Progenitor cell of endocrine pancreas (in vitro differentiated cells): Measurements from ENCODE around the gene SLC26A3. TPM values are rescaled to one million over a fixed set of nuclear protein-coding genes. Genes with fewer than 3 reads are reported as not detected.

Experiments
- DNase-seq: peaks from one replicate; pipeline ENCODE4 v3.0.0; 2021; ENCODE audit warnings: low spot score; ENCODE audit not compliant: unreplicated experiment
- H3K27ac Mint-ChIP-seq: 2 replicates; pipeline ENCODE4 v1.8.0; 2021; ENCODE audit warnings: mild to moderate bottlenecking, moderate library complexity, mixed read lengths
- H3K27me3 Mint-ChIP-seq: 2 replicates; pipeline ENCODE4 v1.8.0; 2021; ENCODE audit warnings: mixed read lengths
- H3K36me3 Mint-ChIP-seq: 2 replicates; pipeline ENCODE4 v1.8.0; 2022; ENCODE audit warnings: mixed read lengths; ENCODE audit not compliant: insufficient read depth
- H3K4me1 Mint-ChIP-seq: 2 replicates; pipeline ENCODE4 v1.8.0; 2021; ENCODE audit warnings: low read depth, mixed read lengths
- H3K4me3 Mint-ChIP-seq: 2 replicates; pipeline ENCODE4 v1.8.0; 2021; ENCODE audit warnings: low read depth, mild to moderate bottlenecking, moderate library complexity, mixed read lengths
- H3K9me3 Mint-ChIP-seq: 2 replicates; pipeline ENCODE4 v1.8.0; 2021; ENCODE audit warnings: low read depth, mixed read lengths
- CTCF ChIP-seq: fragments of 200-600 bp; sonication (generic); IDR thresholded peaks from one replicate; pipeline ENCODE4 v1.5.0; 2021; ENCODE audit warnings: antibody characterized with exemption, mild to moderate bottlenecking; ENCODE audit not compliant: unreplicated experiment
- total RNA-seq: library from RNA; stranded (reverse); gene quantifications from 2 replicates; pipeline ENCODE4 v1.2.1, GENCODE V29; 2021

The SLC26A3 gene
- total RNA-seq, 1 donor from 2014 or later, result 2.8 TPM

GRCh38 chr7:107744345-107744750 lies 58.7 kb downstream of the SLC26A3 start:
- Mint-ChIP-seq H3K9me3 (no peaks in the 10 kb centered on the region), H3K36me3 (no peaks in the 10 kb centered on the region), H3K27ac (peak overlapping the region; percentile 100), H3K27me3 (peaks cover 8% of the 10 kb centered on the region), H3K4me3 (peak overlapping the region; percentile 98), H3K4me1 (peaks cover 17% of the 10 kb centered on the region)
- DNase-seq, result no peak
- TF ChIP-seq CTCF, result no peak

GRCh38 chr7:107743567-107744344 lies 59.3 kb downstream of the SLC26A3 start, which contains the start of gene CBLL1:
Gene CBLL1, plus strand, starts transcription at chr7:107744142. Its CDS starts 22 bp downstream, at chr7:107744164.
- Mint-ChIP-seq H3K4me3 (peak within 1 kb of the TSS; percentile 98), H3K9me3 (no peaks in the 10 kb centered on the region), H3K4me1 (peaks cover 17% of the 10 kb centered on the region), H3K36me3 (no peaks in the 10 kb centered on the region), H3K27me3 (peaks cover 8% of the 10 kb centered on the region), H3K27ac (peak within 1 kb of the TSS; percentile 100)
- peak; percentile 73 for TF ChIP-seq CTCF
- peak; percentile 92 for DNase-seq

- Mint-ChIP-seq H3K4me1 (peaks cover 17% of the 10 kb centered on the region), H3K27me3 (peaks cover 8% of the 10 kb centered on the region)
- peak; percentile 41 for DNase-seq
Observed at GRCh38 chr7:107742678-107743566, 60.1 kb downstream of the SLC26A3 start.

GRCh38 chr7:107728276-107728675 lies 74.7 kb downstream of the SLC26A3 start:
- no peak overlapping the region for H3K27ac Mint-ChIP-seq
- no peaks in the 10 kb centered on the region for H3K4me1 Mint-ChIP-seq
- TF ChIP-seq CTCF, result no peak
- no peak for DNase-seq
- H3K4me3 Mint-ChIP-seq, result no peak overlapping the region
- H3K36me3 Mint-ChIP-seq, result no peaks in the 10 kb centered on the region
- H3K9me3 Mint-ChIP-seq, result peaks cover 5% of the 10 kb centered on the region
- H3K27me3 Mint-ChIP-seq, result peaks cover 24% of the 10 kb centered on the region

More at GRCh38 chr7:107742678-107743566, 60.1 kb downstream of the SLC26A3 start:
- H3K9me3 Mint-ChIP-seq, result no peaks in the 10 kb centered on the region
- peak overlapping the region; percentile 98 for H3K4me3 Mint-ChIP-seq
- TF ChIP-seq CTCF, result no peak
- H3K36me3 Mint-ChIP-seq, result no peaks in the 10 kb centered on the region
- peak overlapping the region; percentile 97 for H3K27ac Mint-ChIP-seq
